K562 (cell line): Measurements from ENCODE around the gene WDR45B. TPM values are rescaled to one million over a fixed set of nuclear protein-coding genes. Genes with fewer than 3 reads are reported as not detected.

Experiments
- BHLHE40 ChIP-seq: IDR thresholded peaks from 2 replicates; pipeline ENCODE4 v1.6.1; 2011; ENCODE audit warnings: low read length, improper control_type of control experiment
- C11orf30 ChIP-seq: fragments of 450-650 bp; IDR thresholded peaks from 2 replicates; pipeline ENCODE4 v1.6.1; 2016; ENCODE audit warnings: low read depth, mild to moderate bottlenecking
- CBX5 ChIP-seq: IDR thresholded peaks from 2 replicates; pipeline ENCODE4 v1.6.1; 2014; ENCODE audit warnings: low read depth, borderline replicate concordance
- CHCHD3 ChIP-seq: fragments of 250-450 bp; sonication (Bioruptor Pico); IDR thresholded peaks from 2 replicates; pipeline ENCODE4 v2.1.2; 2022; ENCODE audit warnings: mild to moderate bottlenecking
- DDX20 ChIP-seq: fragments of 450-650 bp; IDR thresholded peaks from 2 replicates; pipeline ENCODE4 v1.6.1; 2016; ENCODE audit warnings: missing genetic modification characterization, low read depth, mild to moderate bottlenecking, missing compliant biosample characterization, moderate library complexity
- ELF1 ChIP-seq: fragments of 200-800 bp; sonication (Bioruptor generic); IDR thresholded peaks from 2 replicates; pipeline ENCODE4 v1.6.1; 2016; ENCODE audit warnings: missing genetic modification characterization, missing compliant biosample characterization
- EP400 ChIP-seq: fragments of 450-650 bp; IDR thresholded peaks from 2 replicates; pipeline ENCODE4 v1.6.1; 2017; ENCODE audit warnings: antibody characterized with exemption, mild to moderate bottlenecking, moderate library complexity
- HDGF ChIP-seq: fragments of 450-650 bp; IDR thresholded peaks from 2 replicates; pipeline ENCODE4 v1.6.1; 2016
- JUN ChIP-seq, 2 experiments: sonication (generic) in 1 of 2; formaldehyde crosslinking in 1 of 2; IDR thresholded peaks; 2 replicates each; pipeline versions ENCODE4 v1.6.1 to v1.8.0; 2012 to 2022; ENCODE audit warnings: borderline replicate concordance in 2 of 2, mild to moderate bottlenecking in 2 of 2, improper control_type of control experiment in 1 of 2, low read depth in 1 of 2, low read length in 1 of 2, missing genetic modification reagents in 1 of 2
- MCM7 ChIP-seq, 2 experiments: fragments of 450-650 bp; IDR thresholded peaks; 2 replicates each; pipeline ENCODE4 v1.6.1; 2016 to 2018
- NR2C1 ChIP-seq, 2 experiments: fragments of 450-650 bp; IDR thresholded peaks; 2 replicates each; pipeline ENCODE4 v1.6.1; 2017; ENCODE audit warnings: mild to moderate bottlenecking in 2 of 2, antibody characterized with exemption in 1 of 2, inconsistent platforms in 1 of 2, missing compliant biosample characterization in 1 of 2, missing genetic modification characterization in 1 of 2
- PATZ1 ChIP-seq: fragments of 250-450 bp; sonication (Bioruptor Pico); IDR thresholded peaks from 2 replicates; pipeline ENCODE4 v1.5.0; 2020; ENCODE audit warnings: mild to moderate bottlenecking, borderline replicate concordance
- PCBP1 ChIP-seq: fragments of 200-400 bp; formaldehyde crosslinking; IDR thresholded peaks from 2 replicates; pipeline ENCODE4 v1.6.1; 2018; ENCODE audit warnings: mild to moderate bottlenecking, low read depth, low read length; ENCODE audit not compliant: poor library complexity, severe bottlenecking
- PHF8 ChIP-seq: fragments of 200-600 bp; sonication (generic); IDR thresholded peaks from 2 replicates; pipeline ENCODE4 v1.6.1; 2012; ENCODE audit warnings: mixed run types, mild to moderate bottlenecking, inconsistent platforms, low read length, moderate library complexity, borderline replicate concordance
- RBM17 ChIP-seq: fragments of 200-400 bp; formaldehyde crosslinking; IDR thresholded peaks from 2 replicates; pipeline ENCODE4 v1.6.1; 2017; ENCODE audit warnings: low read depth, mild to moderate bottlenecking, low read length, borderline replicate concordance
- SIN3A ChIP-seq, 2 experiments: fragments of 150-350 bp in 1 of 2; IDR thresholded peaks; 2 replicates each; pipeline ENCODE4 v1.6.1; 2011 to 2016; ENCODE audit warnings: borderline replicate concordance in 2 of 2, low read depth in 2 of 2, low read length in 2 of 2, mild to moderate bottlenecking in 2 of 2, moderate library complexity in 2 of 2; ENCODE audit not compliant: control insufficient read depth in 1 of 2
- SIN3B ChIP-seq: fragments of 450-650 bp; IDR thresholded peaks from 2 replicates; pipeline ENCODE4 v1.6.1; 2017; ENCODE audit warnings: low read depth, mild to moderate bottlenecking, moderate library complexity
- SMAD4 ChIP-seq: fragments of 250-450 bp; sonication (Bioruptor Pico); conservative IDR thresholded peaks from 2 replicates; pipeline ENCODE4 v1.8.0; 2021; ENCODE audit warnings: inconsistent platforms, mild to moderate bottlenecking, moderate library complexity
- SMARCC2 ChIP-seq: fragments of 450-650 bp; IDR thresholded peaks from 2 replicates; pipeline ENCODE4 v1.6.1; 2017; ENCODE audit warnings: antibody characterized with exemption, moderate library complexity, mild to moderate bottlenecking, low read depth
- TEAD4 ChIP-seq, 2 experiments: sonication (generic) in 1 of 2; formaldehyde crosslinking in 1 of 2; IDR thresholded peaks; 2 replicates each; pipeline versions ENCODE4 v1.6.1 to v1.8.0; 2012 to 2022; ENCODE audit warnings: borderline replicate concordance in 1 of 2, inconsistent platforms in 1 of 2, low read length in 1 of 2, mild to moderate bottlenecking in 1 of 2, missing genetic modification reagents in 1 of 2
- ZBTB49 ChIP-seq: sonication (generic); formaldehyde crosslinking; IDR thresholded peaks from 2 replicates; pipeline ENCODE4 v1.8.0; 2022; ENCODE audit warnings: missing genetic modification reagents, mild to moderate bottlenecking, borderline replicate concordance
- ZNF133 ChIP-seq: fragments of 250-450 bp; sonication (Bioruptor Pico); IDR thresholded peaks from 2 replicates; pipeline ENCODE4 v1.4.0; 2020; ENCODE audit warnings: mild to moderate bottlenecking
- ZNF175 ChIP-seq: fragments of 200-800 bp; sonication (Bioruptor generic); IDR thresholded peaks from 2 replicates; pipeline ENCODE4 v1.6.1; 2016; ENCODE audit warnings: low read depth, mild to moderate bottlenecking, missing genetic modification characterization, missing compliant biosample characterization
- ZNF263 ChIP-seq: sonication (generic); formaldehyde crosslinking; IDR thresholded peaks from 2 replicates; pipeline ENCODE4 v1.8.0; 2022; ENCODE audit warnings: mild to moderate bottlenecking, missing genetic modification reagents, borderline replicate concordance
- polyA plus RNA-seq, 8 experiments: library from polyadenylated mRNA; depleted of rRNA in 4 of 8; stranded (reverse) in 5 of 8; unstranded in 3 of 8; fragments of >200 nt; fragmentation: Nextera tagmentation in 2 of 8; fragmentation: Illumina TruSeq in 1 of 8; extraction: Ambion mirVana in 2 of 8; extraction: Trizol in 1 of 8; gene quantifications; 2 replicates each; pipeline versions ENCODE4 v1.2.1 to v1.2.3, GENCODE V29; 2011 to 2014; ENCODE audit warnings: inconsistent platforms in 1 of 8, missing spikeins in 1 of 8
- total RNA-seq, 7 experiments: library from RNA; depleted of rRNA in 6 of 7; stranded (reverse); fragments of >200 nt in 6 of 7; fragmentation: Illumina TruSeq in 2 of 7; extraction: Trizol in 2 of 7; gene quantifications; 2 replicates each; pipeline versions ENCODE4 v1.2.1 to v1.2.3, GENCODE V29; 2011 to 2021; ENCODE audit warnings: low replicate concordance in 1 of 7

Gene WDR45B
- total and polyA plus RNA-seq, 9 of the 15 experiments (the other 6 are each of a cell fraction or from before 2014, with no cell fraction given): 0.72 to 74.4 (median 35.9) TPM

GRCh38 chr17:82648165-82648668 lies at the start of gene WDR45B (continued):
- TF ChIP-seq MCM7 (IDR thresholded peaks at IDR 0.05) (no peak), BHLHE40 (peak; percentile 79), SIN3A (IDR thresholded peaks at IDR 0.05; ENCODE audit: borderline replicate concordance in 2 of 2, control insufficient read depth in 1 of 2, low read depth in 2 of 2, low read length in 2 of 2) (peak in 1 of 2 experiments; percentile 33; a peak in 2 of 4 replicates), ELF1 (tag) (peak; percentile 87), RBM17 (no peak), ZNF263 (CRISPR knock-in tag) (no peak), PHF8 (peak; percentile 87; the same call in 1 of the 2 replicates), SMAD4 (CRISPR knock-in tag) (0 out of 2 replicates have a peak, but pooled peaks have one; percentile 15), SIN3B (peak; percentile 58; the same call in 1 of the 2 replicates), HDGF (no peak), ZNF175 (CRISPR knock-in tag) (no peak), NR2C1 (IDR thresholded peaks at IDR 0.05) (no peak), NR2C1 (tag; IDR thresholded peaks at IDR 0.05) (no peak), SMARCC2 (no peak), TEAD4 (IDR thresholded peaks at IDR 0.05; ENCODE audit: low read length) (no peak), TEAD4 (CRISPR knock-in tag; IDR thresholded peaks at IDR 0.05; ENCODE audit: borderline replicate concordance) (no peak), PCBP1 (peak; percentile 53), DDX20 (no peak), CBX5 (0 out of 2 replicates have a peak, but pooled peaks have one; percentile 13), CHCHD3 (no peak), EP400 (peak; percentile 78; the same call in 1 of the 2 replicates), C11orf30 (peak; percentile 35; the same call in 1 of the 2 replicates), JUN (IDR thresholded peaks at IDR 0.05; ENCODE audit: borderline replicate concordance, low read depth, low read length) (peak; percentile 88), JUN (CRISPR knock-in tag; IDR thresholded peaks at IDR 0.05; ENCODE audit: borderline replicate concordance) (no peak), ZNF133 (CRISPR knock-in tag) (no peak), ZBTB49 (CRISPR knock-in tag) (no peak), PATZ1 (CRISPR knock-in tag) (no peak)
